IMR-90 (cell line): ENCODE results near the gene TICAM1. TPM values are rescaled to one million over a fixed set of nuclear protein-coding genes. Genes with fewer than 3 reads are reported as not detected.
A peak's percentile ranks its signal among the peaks of the same experiment; 100 is the strongest.

Source experiments
- ATAC-seq: fragments of 200-7000 bp; cut with Tn5 transposase; 2 replicates; pipeline ENCODE4 v1.9.1; 2020; ENCODE audit warnings: low read depth, mild to moderate bottlenecking, moderate library complexity
- BruUV-seq: library from RNA; stranded (reverse); fragments of 400-500 nt; replicated peaks from 2 replicates; lab custom pipeline; 2021; lab: Mats Ljungman, UMichigan
- CTCF ChIA-PET: fragments of 300-600 bp; formaldehyde crosslinking; extraction: SDS; loops from one replicate; lab custom pipeline; 2021; ENCODE audit warnings: antibody characterized with exemption; lab: Yijun Ruan, JAX
- POLR2A ChIA-PET: fragments of 300-600 bp; sonication (Branson Sonifier 250); formaldehyde crosslinking; loops from one replicate; lab custom pipeline; 2022; ENCODE audit warnings: antibody characterized with exemption; ENCODE audit not compliant: unreplicated experiment; lab: Charles Lee
- DNase-seq: peaks from one replicate; pipeline ENCODE4 v3.0.0; 2013
- H2AFZ ChIP-seq: replicated peaks from 2 replicates; pipeline ENCODE3; 2013; ENCODE audit warnings: low read length, mild to moderate bottlenecking; ENCODE audit not compliant: poor library complexity
- H2AK5ac ChIP-seq: 2 replicates; pipeline ENCODE4 v1.6.1; 2013; ENCODE audit warnings: low read depth, low read length, inconsistent platforms
- H2AK9ac ChIP-seq: replicated peaks from 2 replicates; pipeline ENCODE3; 2013; ENCODE audit warnings: mild to moderate bottlenecking, low read depth, low read length, moderate library complexity; ENCODE audit not compliant: poor library complexity
- H2BK120ac ChIP-seq: 2 replicates; pipeline ENCODE4 v1.6.1; 2013; ENCODE audit warnings: low read depth, low read length, inconsistent platforms
- H2BK15ac ChIP-seq: 3 replicates; pipeline ENCODE4 v1.6.1; 2013; ENCODE audit warnings: low read depth, low read length, inconsistent platforms
- H2BK20ac ChIP-seq: 2 replicates; pipeline ENCODE4 v1.6.1; 2013; ENCODE audit warnings: low read depth, mild to moderate bottlenecking, inconsistent platforms, low read length, moderate library complexity
- H2BK5ac ChIP-seq: 2 replicates; pipeline ENCODE4 v1.6.1; 2013; ENCODE audit warnings: mild to moderate bottlenecking, low read depth, low read length, inconsistent platforms; ENCODE audit not compliant: poor library complexity, severe bottlenecking
- H3K14ac ChIP-seq: replicated peaks from 2 replicates; pipeline ENCODE4 v1.6.1; 2013; ENCODE audit warnings: low read depth, low read length, inconsistent platforms
- H3K18ac ChIP-seq: 2 replicates; pipeline ENCODE4 v1.6.1; 2013; ENCODE audit warnings: low read depth, low read length, control low read depth
- H3K23ac ChIP-seq: 2 replicates; pipeline ENCODE4 v1.6.1; 2013; ENCODE audit warnings: low read depth, low read length, inconsistent platforms
- H3K27ac ChIP-seq: 2 replicates; pipeline ENCODE4 v1.5.1; 2013; ENCODE audit warnings: mild to moderate bottlenecking, control low read depth, low read length; ENCODE audit not compliant: insufficient read depth
- H3K27me3 ChIP-seq: 2 replicates; pipeline ENCODE4 v1.6.1; 2013; ENCODE audit warnings: low read length; ENCODE audit not compliant: control insufficient read depth, insufficient read depth
- H3K36me3 ChIP-seq: 2 replicates; pipeline ENCODE4 v1.6.1; 2013; ENCODE audit warnings: low read length, mixed read lengths; ENCODE audit not compliant: control insufficient read depth, insufficient read depth
- H3K4ac ChIP-seq: 2 replicates; pipeline ENCODE4 v1.6.1; 2013; ENCODE audit warnings: low read depth, low read length, inconsistent platforms
- H3K4me1 ChIP-seq: 2 replicates; pipeline ENCODE4 v1.6.1; 2013; ENCODE audit warnings: low read length, mixed read lengths; ENCODE audit not compliant: control insufficient read depth, insufficient read depth
- H3K4me2 ChIP-seq: 2 replicates; pipeline ENCODE4 v1.6.1; 2013; ENCODE audit warnings: low read depth, mild to moderate bottlenecking, control low read depth, low read length, moderate library complexity
- H3K4me3 ChIP-seq: 2 replicates; pipeline ENCODE4 v1.5.1; 2013; ENCODE audit warnings: low read depth, mild to moderate bottlenecking, control low read depth, low read length, moderate library complexity; ENCODE audit not compliant: insufficient read depth
- H3K56ac ChIP-seq: 2 replicates; pipeline ENCODE4 v1.6.1; 2013; ENCODE audit warnings: low read length, inconsistent platforms; ENCODE audit not compliant: insufficient read depth; ENCODE audit errors: extremely low read depth
- H3K79me1 ChIP-seq, 2 experiments: 2 replicates each; pipeline ENCODE4 v1.6.1; 2013; ENCODE audit warnings: low read length in 2 of 2, inconsistent platforms in 1 of 2, low read depth in 1 of 2
- H3K9ac ChIP-seq: 2 replicates; pipeline ENCODE4 v1.6.1; 2013; ENCODE audit warnings: low read depth, low read length, control low read depth
- H3K9me1 ChIP-seq: 2 replicates; pipeline ENCODE4 v1.6.1; 2013; ENCODE audit warnings: low read length, inconsistent platforms; ENCODE audit not compliant: insufficient read depth
- H3K9me3 ChIP-seq: 2 replicates; pipeline ENCODE4 v1.6.1; 2013; ENCODE audit warnings: low read length; ENCODE audit not compliant: control insufficient read depth, insufficient read depth
- H4K20me1 ChIP-seq: 2 replicates; pipeline ENCODE4 v1.6.1; 2013; ENCODE audit warnings: low read length, inconsistent platforms; ENCODE audit not compliant: insufficient read depth
- H4K5ac ChIP-seq: 2 replicates; pipeline ENCODE4 v1.6.1; 2013; ENCODE audit warnings: mild to moderate bottlenecking, low read depth, low read length, control low read depth
- H4K8ac ChIP-seq, 2 experiments: 2 replicates each; pipeline ENCODE4 v1.6.1; 2013; ENCODE audit warnings: low read depth in 2 of 2, low read length in 2 of 2, control low read depth in 1 of 2, inconsistent platforms in 1 of 2
- H4K91ac ChIP-seq: 2 replicates; pipeline ENCODE4 v1.6.1; 2013; ENCODE audit warnings: low read depth, low read length, inconsistent platforms; ENCODE audit not compliant: insufficient read depth
- BHLHE40 ChIP-seq: fragments of 150-350 bp; IDR thresholded peaks from 2 replicates; pipeline ENCODE4 v1.6.1; 2016; ENCODE audit warnings: mild to moderate bottlenecking, low read depth, low read length
- CEBPB ChIP-seq: IDR thresholded peaks from 2 replicates; pipeline ENCODE4 v1.6.1; 2012; ENCODE audit warnings: low read depth, low read length, improper control_type of control experiment
- CHD1 ChIP-seq: IDR thresholded peaks from 2 replicates; pipeline ENCODE4 v1.6.1; 2012; ENCODE audit warnings: low read depth, low read length, improper control_type of control experiment
- FOS ChIP-seq: fragments of 150-350 bp; IDR thresholded peaks from 2 replicates; pipeline ENCODE4 v1.6.1; 2016; ENCODE audit warnings: low read depth, low read length
- MAFK ChIP-seq: IDR thresholded peaks from 2 replicates; pipeline ENCODE4 v1.6.1; 2012; ENCODE audit warnings: low read depth, low read length, improper control_type of control experiment
- MAZ ChIP-seq: IDR thresholded peaks from 2 replicates; pipeline ENCODE4 v1.6.1; 2012; ENCODE audit warnings: low read depth, mild to moderate bottlenecking, low read length, improper control_type of control experiment, moderate library complexity, borderline replicate concordance
- MXI1 ChIP-seq: IDR thresholded peaks from 2 replicates; pipeline ENCODE4 v1.6.1; 2012; ENCODE audit warnings: low read depth, mild to moderate bottlenecking, low read length, moderate library complexity, borderline replicate concordance
- NFE2L2 ChIP-seq: fragments of 150-350 bp; IDR thresholded peaks from 2 replicates; pipeline ENCODE4 v1.6.1; 2016; ENCODE audit warnings: low read depth, mild to moderate bottlenecking, low read length
- POLR2A ChIP-seq: IDR thresholded peaks from 2 replicates; pipeline ENCODE4 v1.6.1; 2012; ENCODE audit warnings: mild to moderate bottlenecking, low read depth, low read length
- RAD21 ChIP-seq: IDR thresholded peaks from 2 replicates; pipeline ENCODE4 v1.6.1; 2012; ENCODE audit warnings: low read length, improper control_type of control experiment
- RFX5 ChIP-seq: IDR thresholded peaks from 2 replicates; pipeline ENCODE4 v1.8.0; 2012; ENCODE audit warnings: low read depth, mild to moderate bottlenecking, low read length, moderate library complexity
- whole genome bisulfite sequencing, 2 experiments: methylation state at CpG; one replicate each; pipeline versions ENCODE4 v1.1.5 to v1.1.7; 2013; ENCODE audit warnings: missing lambda C conversion rate in 2 of 2; ENCODE audit not compliant: insufficient read length in 1 of 2; ENCODE audit errors: extremely low coverage in 2 of 2; 5-methylcytosine and 5-hydroxymethylcytosine counted together
- dilution Hi-C: fragments of 300-500 bp; cut with HindIII; formaldehyde crosslinking; loops from one replicate; pipeline ENCODE4 v1.14.3; 2018; ENCODE audit warnings: low sequenced_read_pairs; ENCODE audit not compliant: unreplicated experiment
- in situ Hi-C: fragments of 300-500 bp; cut with MboI; formaldehyde crosslinking; loops from 3 replicates; pipeline ENCODE4 v1.14.3; 2019; ENCODE audit warnings: low sequenced_read_pairs, inconsistent platforms, mixed read lengths
- intact Hi-C: fragments of 100-400 bp; cut with micrococcal nuclease; formaldehyde crosslinking; loops from 2 replicates; pipeline ENCODE4 v1.10.0; 2022
- polyA plus RNA-seq, 3 experiments: library from polyadenylated mRNA; depleted of rRNA; stranded (reverse); fragments of >200 nt; gene quantifications; 2 replicates each; pipeline ENCODE4 v1.2.3, GENCODE V29; 2012; ENCODE audit warnings: low replicate concordance in 1 of 3
- total RNA-seq: library from RNA; depleted of rRNA; stranded (reverse); fragments of >200 nt; gene quantifications from 2 replicates; pipeline ENCODE4 v1.2.3, GENCODE V29; 2012
- TF ChIP-seq, protein P1 (sequence below): fragments of 150-350 bp; IDR thresholded peaks from 2 replicates; pipeline ENCODE4 v1.6.1; 2017; ENCODE audit warnings: mild to moderate bottlenecking, antibody characterized with exemption, low read length, low read depth
- TF ChIP-seq, protein P2 (sequence below): conservative IDR thresholded peaks from 2 replicates; pipeline ENCODE4 v1.5.1; 2012; ENCODE audit warnings: mild to moderate bottlenecking, low read depth, low read length, improper control_type of control experiment

Gene TICAM1
- total and polyA plus RNA-seq, 2 of the 4 experiments (the other 2 are of a cell fraction), result 0.90 to 9.2 TPM

DNA sequence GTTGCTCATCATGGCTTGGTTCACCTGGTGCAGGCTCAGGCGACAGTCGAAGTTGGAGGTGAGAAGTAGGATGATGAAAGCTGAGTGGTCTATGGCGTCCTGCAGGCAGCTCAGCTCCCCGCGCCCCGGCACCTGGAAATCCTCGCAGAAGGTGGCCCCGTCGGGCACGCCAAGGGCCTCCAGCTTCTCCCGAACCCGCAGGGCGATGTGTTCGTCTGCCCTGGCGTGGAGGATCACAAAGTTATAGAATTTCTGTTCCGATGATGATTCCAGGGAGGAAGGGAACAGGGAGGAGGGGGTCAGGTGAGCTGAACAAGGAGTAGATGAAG lies 14.6 kb downstream of the TICAM1 start:
- intact Hi-C loops (no loop called here), in situ Hi-C loops (no loop called here), dilution Hi-C loops (no loop called here)
- ChIA-PET POLR2A (no interaction called here), CTCF (no interaction called here)
- Histone ChIP-seq H3K4ac (no peak overlapping the region), H3K4me1 (peaks cover 2% of the 10 kb centered on the region; the same call in 1 of the 2 replicates), H4K91ac (no peak overlapping the region), H3K56ac (no peak overlapping the region), H2AK5ac (no peak overlapping the region; the same call in 1 of the 2 replicates), H2AK9ac (peak overlapping the region; percentile 37), H4K8ac (no peak overlapping the region), H2BK120ac (no peak overlapping the region), H3K14ac (no peak overlapping the region), H2BK5ac (no peak overlapping the region), H3K9ac (no peak overlapping the region), H2BK15ac (no peak overlapping the region), H4K5ac (no peak overlapping the region), H2BK20ac (no peak overlapping the region), H4K20me1 (peaks cover 8% of the 10 kb centered on the region; the same call in 1 of the 2 replicates), H3K18ac (no peak overlapping the region), H3K36me3 (peaks cover 24% of the 10 kb centered on the region), H3K4me3 (no peak overlapping the region), H3K79me1 (peaks cover 10 to 33% of the 10 kb centered on the region in 2 experiments; a peak in 2 of 4 replicates), H3K27ac (no peak overlapping the region), H3K27me3 (no peaks in the 10 kb centered on the region), H3K9me1 (0 out of 2 replicates have a peak, but pooled peaks cover under 1% of the 10 kb centered on the region), H2AFZ (no peak overlapping the region), H3K23ac (no peak overlapping the region), H3K9me3 (no peaks in the 10 kb centered on the region), H3K4me2 (no peak overlapping the region)
- BruUV-seq, result no TSS peak
- ATAC-seq (no peak), DNase-seq (no peak)
- TF ChIP-seq BHLHE40 (no peak), RAD21 (no peak), CHD1 (no peak), FOS (no peak), MAZ (no peak), POLR2A (no peak), NFE2L2 (no peak), MXI1 (no peak), RFX5 (no peak), CEBPB (no peak), MAFK (no peak)
- TF ChIP-seq, protein P1, sequence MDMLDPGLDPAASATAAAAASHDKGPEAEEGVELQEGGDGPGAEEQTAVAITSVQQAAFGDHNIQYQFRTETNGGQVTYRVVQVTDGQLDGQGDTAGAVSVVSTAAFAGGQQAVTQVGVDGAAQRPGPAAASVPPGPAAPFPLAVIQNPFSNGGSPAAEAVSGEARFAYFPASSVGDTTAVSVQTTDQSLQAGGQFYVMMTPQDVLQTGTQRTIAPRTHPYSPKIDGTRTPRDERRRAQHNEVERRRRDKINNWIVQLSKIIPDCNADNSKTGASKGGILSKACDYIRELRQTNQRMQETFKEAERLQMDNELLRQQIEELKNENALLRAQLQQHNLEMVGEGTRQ, result no peak
- TF ChIP-seq, protein P2, sequence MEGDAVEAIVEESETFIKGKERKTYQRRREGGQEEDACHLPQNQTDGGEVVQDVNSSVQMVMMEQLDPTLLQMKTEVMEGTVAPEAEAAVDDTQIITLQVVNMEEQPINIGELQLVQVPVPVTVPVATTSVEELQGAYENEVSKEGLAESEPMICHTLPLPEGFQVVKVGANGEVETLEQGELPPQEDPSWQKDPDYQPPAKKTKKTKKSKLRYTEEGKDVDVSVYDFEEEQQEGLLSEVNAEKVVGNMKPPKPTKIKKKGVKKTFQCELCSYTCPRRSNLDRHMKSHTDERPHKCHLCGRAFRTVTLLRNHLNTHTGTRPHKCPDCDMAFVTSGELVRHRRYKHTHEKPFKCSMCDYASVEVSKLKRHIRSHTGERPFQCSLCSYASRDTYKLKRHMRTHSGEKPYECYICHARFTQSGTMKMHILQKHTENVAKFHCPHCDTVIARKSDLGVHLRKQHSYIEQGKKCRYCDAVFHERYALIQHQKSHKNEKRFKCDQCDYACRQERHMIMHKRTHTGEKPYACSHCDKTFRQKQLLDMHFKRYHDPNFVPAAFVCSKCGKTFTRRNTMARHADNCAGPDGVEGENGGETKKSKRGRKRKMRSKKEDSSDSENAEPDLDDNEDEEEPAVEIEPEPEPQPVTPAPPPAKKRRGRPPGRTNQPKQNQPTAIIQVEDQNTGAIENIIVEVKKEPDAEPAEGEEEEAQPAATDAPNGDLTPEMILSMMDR, result no peak
- WGBS, 2 experiments, result 97% methylated on average over 6 of the region's 16 CpGs; no CpG with 5 or more reads in 1 of the 2 experiments
